T47D (cell line): ENCODE results near the gene KNL1.
A peak's percentile ranks its signal among the peaks of the same experiment; 100 is the strongest.

Source experiments
- DNase-seq, 2 experiments: peaks; one replicate each; pipeline versions ENCODE4 v3.0.0 to v3.0.0-alpha.2; 2011 to 2012; ENCODE audit warnings: low read depth in 1 of 2, low spot score in 1 of 2
- JUND ChIP-seq: IDR thresholded peaks from 2 replicates; pipeline ENCODE4 v1.6.1; 2012; ENCODE audit warnings: low read depth
- in situ Hi-C: cut with HindIII; loops from 2 replicates; pipeline ENCODE4 v1.10.0; 2016; ENCODE audit warnings: low sequenced_read_pairs, low pct_unique_long_range_greater_than_20kb

KNL1 gene

DNA sequence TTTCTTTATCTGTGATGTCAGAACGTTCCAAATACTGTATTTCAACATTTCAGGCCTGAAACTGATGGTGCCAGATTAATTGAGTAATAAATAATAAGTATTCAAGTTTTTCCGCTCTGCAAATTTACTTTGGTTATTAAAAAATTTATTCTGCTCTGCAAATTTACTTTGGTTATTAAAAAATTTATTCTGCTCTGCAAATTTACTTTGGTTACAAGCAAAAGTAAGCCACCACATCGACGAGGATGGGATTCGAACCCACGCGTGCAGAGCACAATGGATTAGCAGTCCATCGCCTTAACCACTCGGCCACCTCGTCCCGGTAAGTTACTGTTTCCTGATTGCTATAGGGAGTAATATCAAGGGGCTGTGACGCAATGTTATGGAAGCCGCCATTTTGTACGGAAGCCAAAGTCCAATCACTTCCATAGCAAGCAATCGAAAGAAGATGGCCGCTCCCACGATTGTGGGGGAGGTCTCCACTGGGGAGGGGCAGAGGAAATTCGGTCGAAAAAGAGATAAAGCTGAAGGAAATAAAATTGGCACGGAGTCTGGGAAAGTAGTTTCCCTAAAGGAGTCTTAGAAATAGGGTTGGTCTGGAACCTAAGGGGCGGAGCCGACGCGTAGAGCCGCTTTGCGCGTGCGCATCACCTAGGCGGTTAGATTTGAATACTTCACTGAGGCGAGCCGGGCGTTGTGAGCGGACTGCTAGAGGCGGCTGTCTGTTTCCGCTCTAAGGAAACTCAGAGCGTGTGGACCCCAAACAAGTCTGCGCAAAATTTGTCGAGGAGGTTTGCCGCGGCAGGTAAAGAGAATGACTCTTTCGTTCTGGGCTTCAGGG lies at the start of gene KNL1:
Gene KNL1, plus strand, starts transcription at position 662 of the 841 bp plus-strand sequence. CDS start 8,683 bp downstream, outside the sequence.
- in situ Hi-C loops: no loop called here
- no peak for TF ChIP-seq JUND
- peak; percentile 60 to 96 for DNase-seq

- in situ Hi-C loops: no loop called here
- TF ChIP-seq JUND: no peak
- DNase-seq: no peak
Measured at GRCh38 chr15:40545457-40545856, 48.6 kb upstream of the KNL1 start.

DNA sequence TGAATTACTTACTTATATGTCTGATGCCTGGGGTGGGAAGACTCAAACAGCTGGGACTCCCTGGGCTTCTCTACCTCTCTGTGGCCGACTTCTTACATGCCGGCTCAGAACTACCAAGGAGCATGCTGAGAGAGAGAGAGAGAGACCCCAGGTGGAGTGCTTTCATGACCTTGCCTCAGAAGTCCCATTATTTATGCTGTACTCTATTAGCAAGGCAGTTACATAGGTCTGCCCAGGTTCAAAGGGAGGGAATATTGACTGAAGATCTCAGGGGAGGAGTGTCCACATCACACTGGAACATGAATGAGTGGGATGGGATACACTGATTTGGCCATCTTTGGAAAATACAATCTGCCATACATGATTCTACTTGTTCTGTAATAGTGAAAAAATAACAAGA lies 45.4 kb upstream of the KNL1 start:
- TF ChIP-seq JUND: no peak
- no peak for DNase-seq
- in situ Hi-C loops: no loop called here

DNA sequence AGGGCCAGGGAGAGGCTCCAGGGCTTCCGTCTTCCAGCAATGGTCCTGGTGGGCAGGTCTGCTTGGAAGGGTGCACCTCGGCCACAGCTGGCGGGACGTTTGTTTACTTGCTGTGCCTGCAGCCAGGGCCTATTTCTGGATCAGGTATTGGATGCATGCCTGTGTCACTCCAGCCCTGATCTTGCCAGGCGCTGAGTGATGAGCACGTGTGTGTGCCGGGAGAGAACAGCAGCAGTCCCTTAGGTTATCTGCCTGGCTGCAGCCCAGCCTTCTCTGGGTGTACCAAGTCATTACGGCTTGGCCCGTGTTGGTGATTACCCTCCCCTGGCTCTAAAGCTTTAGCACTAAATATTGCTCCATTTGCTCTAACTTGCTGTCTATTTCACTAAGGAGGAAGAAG lies 44.2 kb upstream of the KNL1 start:
- TF ChIP-seq JUND: no peak
- in situ Hi-C loops: no loop called here
- DNase-seq: no peak

DNA sequence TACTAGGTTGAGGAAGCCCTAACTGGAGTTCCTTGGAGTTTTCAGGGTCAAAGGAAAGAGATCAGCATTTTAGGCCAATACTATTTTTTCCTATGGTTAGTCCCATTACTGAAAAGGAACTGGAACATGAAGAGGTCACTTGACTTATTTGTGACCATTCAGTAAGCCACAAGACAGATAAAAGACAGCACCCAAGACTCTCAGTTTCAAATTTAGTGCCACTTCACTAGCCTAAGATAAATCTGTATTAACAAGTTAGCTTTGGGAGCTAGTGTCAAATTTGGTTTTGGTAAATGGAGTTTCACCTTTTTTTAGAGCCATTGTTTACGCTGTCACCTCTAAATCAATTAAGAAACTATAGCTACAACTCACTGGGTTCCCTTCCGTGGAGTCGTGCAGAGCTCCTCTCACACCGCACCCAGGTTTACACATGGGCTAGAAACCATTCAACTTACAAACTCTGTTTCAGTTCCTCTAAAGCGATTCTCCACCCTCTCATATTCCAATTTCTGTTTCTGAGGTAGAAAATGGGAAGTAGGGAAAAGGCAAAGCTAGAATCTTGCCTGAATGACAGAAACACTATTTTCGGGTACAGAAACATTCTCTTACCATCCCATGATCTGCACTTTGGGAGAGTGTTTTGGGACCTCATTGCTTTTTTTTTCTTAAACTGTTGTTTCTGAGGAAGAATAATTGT lies 43.6 kb upstream of the KNL1 start:
- no peak for DNase-seq
- in situ Hi-C loops: no loop called here
- TF ChIP-seq JUND: no peak

- DNase-seq: no peak
- TF ChIP-seq JUND: no peak
- in situ Hi-C loops: no loop called here
Measured at GRCh38 chr15:40554161-40554525, 39.9 kb upstream of the KNL1 start.

DNA sequence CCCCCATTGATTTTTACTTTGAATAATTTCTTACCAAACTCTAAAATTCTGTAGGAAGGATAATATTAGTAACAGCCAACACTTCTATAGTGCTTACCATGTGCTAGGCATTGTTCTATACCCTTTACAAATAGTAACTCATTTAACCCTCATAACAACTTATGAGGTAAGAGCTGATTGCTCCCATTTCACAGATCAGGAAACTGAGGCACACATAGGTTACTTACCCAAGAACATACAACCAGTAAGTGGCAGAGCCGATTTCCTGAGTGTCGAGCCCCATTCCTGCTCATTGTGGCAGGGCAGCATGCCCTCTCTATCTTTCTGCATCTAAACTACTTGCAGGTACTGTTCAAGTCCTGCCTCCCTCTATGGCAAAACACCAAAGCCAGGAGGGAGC lies 38.2 kb upstream of the KNL1 start:
- no peak for DNase-seq
- no peak for TF ChIP-seq JUND
- in situ Hi-C loops: no loop called here

- TF ChIP-seq JUND: no peak
- DNase-seq: no peak
Measured at GRCh38 chr15:40558952-40559742, 34.9 kb upstream of the KNL1 start.

GRCh38 chr15:40562691-40563090 lies 31.4 kb upstream of the KNL1 start:
- in situ Hi-C loops: no loop called here
- no peak for TF ChIP-seq JUND
- peak; percentile 37 to 58 for DNase-seq

More at GRCh38 chr15:40558952-40559742, 34.9 kb upstream of the KNL1 start:
- in situ Hi-C loops: no loop called here

DNA sequence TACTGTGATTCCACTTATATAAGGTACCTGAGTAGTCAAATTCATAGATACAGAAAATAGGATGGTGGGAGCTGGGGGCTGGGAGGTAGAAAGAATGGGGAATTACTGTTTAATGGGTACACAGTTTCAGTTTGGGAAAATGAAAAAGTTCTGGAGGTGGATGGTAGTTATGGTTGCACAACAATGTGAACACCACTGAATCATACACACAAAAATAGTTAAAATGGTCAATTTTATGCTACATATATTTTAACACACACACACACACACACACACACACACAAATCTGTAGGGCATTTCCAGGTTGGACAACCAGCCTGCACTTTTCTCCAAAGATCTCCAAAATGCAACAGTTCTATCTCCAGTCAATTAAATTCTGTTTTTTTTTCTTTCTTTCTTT lies 30.6 kb upstream of the KNL1 start:
- no peak for DNase-seq
- in situ Hi-C loops: no loop called here
- TF ChIP-seq JUND: no peak

DNA sequence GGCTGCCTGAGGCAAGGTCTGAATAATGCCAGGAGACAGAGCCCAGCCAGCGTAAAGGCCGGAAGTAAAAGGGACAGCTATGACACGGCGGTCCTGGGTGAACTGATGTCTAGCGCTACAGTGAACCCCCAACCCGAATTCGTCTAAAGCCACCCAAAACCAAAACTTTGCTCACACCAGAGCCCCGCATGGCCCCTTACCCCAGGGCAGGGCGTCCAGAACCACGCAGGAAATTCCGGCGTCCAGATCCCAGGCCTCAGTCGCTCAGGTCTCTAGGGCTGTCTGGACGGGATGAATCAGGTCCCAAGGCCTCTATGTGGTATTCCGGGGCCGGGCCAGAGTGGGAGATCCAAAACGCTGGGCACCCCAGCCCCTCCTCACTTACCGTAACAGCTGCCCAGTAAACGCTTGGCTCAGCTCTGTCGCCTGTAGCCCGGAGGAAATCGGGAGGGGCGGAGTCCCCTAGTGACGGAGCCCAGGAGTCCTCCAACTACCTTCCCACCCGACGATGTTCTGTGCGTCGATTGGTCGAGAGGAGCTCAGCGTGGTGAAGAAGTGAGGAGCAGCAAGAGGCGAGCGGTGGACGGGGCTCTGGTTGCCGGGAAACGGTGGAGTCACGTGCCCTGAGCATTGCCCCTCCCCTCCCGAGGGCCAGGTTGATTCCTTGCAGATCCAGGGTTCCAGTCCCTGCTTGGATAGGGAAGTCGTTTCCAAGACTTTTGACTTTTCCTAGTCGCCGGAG lies 29.3 kb upstream of the KNL1 start, which contains the start of gene CCDC32:
Gene CCDC32, minus strand, starts transcription at position 452 of the 742 bp plus-strand sequence. CDS start 2,027 bp downstream, outside the sequence.
- in situ Hi-C loops: no loop called here

More for the DNA sequence above, 29.3 kb upstream of the KNL1 start, which contains the start of gene CCDC32:
- peak; percentile 94 to 99 for DNase-seq
- no peak for TF ChIP-seq JUND
